Panc1 (cell line): ENCODE data around the gene TMCC1. TPM values are rescaled to one million over a fixed set of nuclear protein-coding genes. Genes with fewer than 3 reads are reported as not detected.

Experiments
- ATAC-seq: fragments of 200-7000 bp; cut with Tn5 transposase; 2 replicates; pipeline ENCODE4 v1.9.1; 2020; ENCODE audit warnings: mild to moderate bottlenecking, moderate library complexity
- BruUV-seq: library from RNA; stranded (reverse); fragments of 400-500 nt; replicated peaks from 2 replicates; lab custom pipeline; 2021; lab: Mats Ljungman, UMichigan
- CTCF ChIA-PET: fragments of 300-600 bp; sonication (Branson Sonifier 250); formaldehyde crosslinking; loops from one replicate; lab custom pipeline; 2022; ENCODE audit warnings: antibody characterized with exemption; lab: Charles Lee
- POLR2A ChIA-PET: fragments of 300-600 bp; sonication (Branson Sonifier 250); formaldehyde crosslinking; loops from one replicate; lab custom pipeline; 2022; ENCODE audit warnings: antibody characterized with exemption; lab: Charles Lee
- DNase-seq: peaks from one replicate; pipeline ENCODE4 v3.0.0-alpha.2; 2010; ENCODE audit warnings: low read depth, low spot score
- H3K27ac ChIP-seq: 2 replicates; pipeline ENCODE4 v1.5.1; 2011; ENCODE audit warnings: mild to moderate bottlenecking, low read length, inconsistent platforms
- H3K27me3 ChIP-seq: fragments of 200-500 bp; sonication (Bioruptor generic); 2 replicates; pipeline ENCODE4 v1.6.0; 2014; ENCODE audit warnings: low read length, inconsistent platforms; ENCODE audit not compliant: control insufficient read depth, insufficient read depth
- H3K36me3 ChIP-seq: fragments of 200-500 bp; sonication (Bioruptor generic); 2 replicates; pipeline ENCODE4 v1.5.1; 2014; ENCODE audit warnings: inconsistent platforms, mild to moderate bottlenecking, low read length, moderate library complexity; ENCODE audit not compliant: control insufficient read depth, insufficient read depth
- H3K4me1 ChIP-seq: 2 replicates; pipeline ENCODE4 v1.5.1; 2011; ENCODE audit warnings: inconsistent platforms, mild to moderate bottlenecking, low read length, moderate library complexity; ENCODE audit not compliant: control insufficient read depth, insufficient read depth
- H3K4me3 ChIP-seq, 2 experiments: 2 replicates each; pipeline ENCODE4 v1.5.1; 2011 to 2012; ENCODE audit warnings: low read depth in 2 of 2, low read length in 2 of 2, mild to moderate bottlenecking in 2 of 2, inconsistent platforms in 1 of 2, moderate library complexity in 1 of 2
- H3K9me3 ChIP-seq: fragments of 200-500 bp; sonication (Bioruptor generic); 2 replicates; pipeline ENCODE4 v1.5.1; 2014; ENCODE audit warnings: low read depth, mild to moderate bottlenecking, inconsistent platforms, low read length, moderate library complexity; ENCODE audit not compliant: control insufficient read depth, insufficient read depth
- POLR2AphosphoS5 ChIP-seq: IDR thresholded peaks from 2 replicates; pipeline ENCODE4 v1.6.1; 2012; ENCODE audit warnings: mild to moderate bottlenecking, low read depth, low read length, moderate library complexity
- SIN3A ChIP-seq: IDR thresholded peaks from 2 replicates; pipeline ENCODE4 v1.6.1; 2012; ENCODE audit warnings: low read depth, mild to moderate bottlenecking, low read length, moderate library complexity, borderline replicate concordance; ENCODE audit not compliant: insufficient read depth
- TCF7L2 ChIP-seq: IDR thresholded peaks from 2 replicates; pipeline ENCODE4 v1.6.1; 2011; ENCODE audit warnings: mild to moderate bottlenecking, low read depth, low read length, inconsistent platforms
- in situ Hi-C: cut with HindIII; loops from 2 replicates; pipeline ENCODE4 v1.10.0; 2016; ENCODE audit warnings: low sequenced_read_pairs, low pct_unique_long_range_greater_than_20kb
- intact Hi-C: fragments of 100-400 bp; cut with micrococcal nuclease; formaldehyde crosslinking; loops from one replicate; pipeline ENCODE4 v1.10.0; 2022; ENCODE audit not compliant: unreplicated experiment
- total RNA-seq: library from RNA; stranded (reverse); gene quantifications from one replicate; pipeline ENCODE4 v1.2.1, GENCODE V29; 2021; ENCODE audit not compliant: unreplicated experiment
- TF ChIP-seq, protein P1 (sequence below), 2 experiments: IDR thresholded peaks; 2 replicates each; pipeline ENCODE4 v1.6.1; 2011 to 2012; ENCODE audit warnings: low read depth in 2 of 2, control low read depth in 1 of 2, low read length in 1 of 2, mild to moderate bottlenecking in 1 of 2, moderate library complexity in 1 of 2; ENCODE audit not compliant: insufficient read depth in 1 of 2
- TF ChIP-seq, protein P2 (sequence below): fragments of 450-650 bp; IDR thresholded peaks from 2 replicates; pipeline ENCODE4 v1.5.1; 2017; ENCODE audit warnings: mild to moderate bottlenecking

Gene TMCC1
- total RNA-seq, 1 experiment from 2014 or later, result 33.2 TPM

DNA sequence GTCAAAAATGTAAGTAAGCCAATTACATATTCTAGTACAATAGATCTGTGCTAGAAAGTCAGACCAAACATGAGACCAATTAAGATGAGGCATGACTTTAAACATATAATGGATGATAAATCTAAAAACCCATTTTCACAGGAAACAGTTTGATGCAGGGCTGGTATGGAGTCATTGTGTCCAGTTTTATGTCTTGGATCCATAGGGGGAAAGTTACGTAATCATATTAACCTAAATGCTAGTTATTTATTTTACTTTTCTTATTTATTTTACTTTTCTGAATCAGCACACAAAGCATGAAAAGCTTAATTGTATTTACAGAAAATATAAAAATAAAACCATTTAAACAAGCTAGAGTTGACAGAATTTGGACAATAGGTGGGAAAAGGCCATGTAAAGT, 26.3 kb upstream of the TMCC1 start:
- no TSS peak for BruUV-seq
- Histone ChIP-seq H3K4me1 (no peaks in the 10 kb centered on the region), H3K36me3 (no peaks in the 10 kb centered on the region), H3K27ac (no peak overlapping the region), H3K27me3 (no peaks in the 10 kb centered on the region), H3K4me3 (no peak overlapping the region), H3K9me3 (peaks cover 22% of the 10 kb centered on the region)
- ChIA-PET POLR2A (no interaction called here), CTCF (no interaction called here)
- TF ChIP-seq, protein P1, sequence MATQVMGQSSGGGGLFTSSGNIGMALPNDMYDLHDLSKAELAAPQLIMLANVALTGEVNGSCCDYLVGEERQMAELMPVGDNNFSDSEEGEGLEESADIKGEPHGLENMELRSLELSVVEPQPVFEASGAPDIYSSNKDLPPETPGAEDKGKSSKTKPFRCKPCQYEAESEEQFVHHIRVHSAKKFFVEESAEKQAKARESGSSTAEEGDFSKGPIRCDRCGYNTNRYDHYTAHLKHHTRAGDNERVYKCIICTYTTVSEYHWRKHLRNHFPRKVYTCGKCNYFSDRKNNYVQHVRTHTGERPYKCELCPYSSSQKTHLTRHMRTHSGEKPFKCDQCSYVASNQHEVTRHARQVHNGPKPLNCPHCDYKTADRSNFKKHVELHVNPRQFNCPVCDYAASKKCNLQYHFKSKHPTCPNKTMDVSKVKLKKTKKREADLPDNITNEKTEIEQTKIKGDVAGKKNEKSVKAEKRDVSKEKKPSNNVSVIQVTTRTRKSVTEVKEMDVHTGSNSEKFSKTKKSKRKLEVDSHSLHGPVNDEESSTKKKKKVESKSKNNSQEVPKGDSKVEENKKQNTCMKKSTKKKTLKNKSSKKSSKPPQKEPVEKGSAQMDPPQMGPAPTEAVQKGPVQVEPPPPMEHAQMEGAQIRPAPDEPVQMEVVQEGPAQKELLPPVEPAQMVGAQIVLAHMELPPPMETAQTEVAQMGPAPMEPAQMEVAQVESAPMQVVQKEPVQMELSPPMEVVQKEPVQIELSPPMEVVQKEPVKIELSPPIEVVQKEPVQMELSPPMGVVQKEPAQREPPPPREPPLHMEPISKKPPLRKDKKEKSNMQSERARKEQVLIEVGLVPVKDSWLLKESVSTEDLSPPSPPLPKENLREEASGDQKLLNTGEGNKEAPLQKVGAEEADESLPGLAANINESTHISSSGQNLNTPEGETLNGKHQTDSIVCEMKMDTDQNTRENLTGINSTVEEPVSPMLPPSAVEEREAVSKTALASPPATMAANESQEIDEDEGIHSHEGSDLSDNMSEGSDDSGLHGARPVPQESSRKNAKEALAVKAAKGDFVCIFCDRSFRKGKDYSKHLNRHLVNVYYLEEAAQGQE (IDR thresholded peaks at IDR 0.05; ENCODE audit: insufficient read depth in 1 of 2, low read depth in 2 of 2, low read length in 1 of 2), result no peak
- no peak for TF ChIP-seq SIN3A
- TF ChIP-seq POLR2AphosphoS5, result no peak
- TF ChIP-seq, protein P2, sequence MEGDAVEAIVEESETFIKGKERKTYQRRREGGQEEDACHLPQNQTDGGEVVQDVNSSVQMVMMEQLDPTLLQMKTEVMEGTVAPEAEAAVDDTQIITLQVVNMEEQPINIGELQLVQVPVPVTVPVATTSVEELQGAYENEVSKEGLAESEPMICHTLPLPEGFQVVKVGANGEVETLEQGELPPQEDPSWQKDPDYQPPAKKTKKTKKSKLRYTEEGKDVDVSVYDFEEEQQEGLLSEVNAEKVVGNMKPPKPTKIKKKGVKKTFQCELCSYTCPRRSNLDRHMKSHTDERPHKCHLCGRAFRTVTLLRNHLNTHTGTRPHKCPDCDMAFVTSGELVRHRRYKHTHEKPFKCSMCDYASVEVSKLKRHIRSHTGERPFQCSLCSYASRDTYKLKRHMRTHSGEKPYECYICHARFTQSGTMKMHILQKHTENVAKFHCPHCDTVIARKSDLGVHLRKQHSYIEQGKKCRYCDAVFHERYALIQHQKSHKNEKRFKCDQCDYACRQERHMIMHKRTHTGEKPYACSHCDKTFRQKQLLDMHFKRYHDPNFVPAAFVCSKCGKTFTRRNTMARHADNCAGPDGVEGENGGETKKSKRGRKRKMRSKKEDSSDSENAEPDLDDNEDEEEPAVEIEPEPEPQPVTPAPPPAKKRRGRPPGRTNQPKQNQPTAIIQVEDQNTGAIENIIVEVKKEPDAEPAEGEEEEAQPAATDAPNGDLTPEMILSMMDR, result no peak
- TF ChIP-seq TCF7L2, result no peak
- intact Hi-C loops, result no loop called here
- in situ Hi-C loops, result no loop called here
- no peak for ATAC-seq
- DNase-seq, result no peak

DNA sequence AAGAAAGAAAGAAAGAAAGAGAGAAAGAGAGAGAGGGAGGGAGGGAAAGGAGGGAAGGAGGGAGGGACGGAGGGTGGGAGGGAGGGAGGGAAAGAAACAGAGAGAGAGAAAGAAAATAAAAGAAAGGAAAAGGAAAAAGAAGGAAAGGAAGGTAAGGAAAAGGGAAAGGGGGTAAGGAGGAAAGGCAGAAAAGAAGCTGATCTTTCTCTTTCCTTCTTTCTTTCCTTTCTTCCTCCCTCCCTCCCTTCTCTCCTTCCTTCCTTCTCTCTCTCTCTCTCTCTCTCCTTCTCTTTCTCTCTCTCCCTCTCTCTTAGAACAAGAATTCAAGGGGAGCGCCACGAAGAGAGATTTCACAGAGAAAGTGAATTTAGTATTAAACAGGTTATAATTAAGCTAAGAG, 25.8 kb upstream of the TMCC1 start:
- Histone ChIP-seq H3K36me3 (no peaks in the 10 kb centered on the region), H3K27me3 (no peaks in the 10 kb centered on the region), H3K27ac (no peak overlapping the region), H3K4me3 (no peak overlapping the region), H3K9me3 (peaks cover 22% of the 10 kb centered on the region), H3K4me1 (no peaks in the 10 kb centered on the region)
- ChIA-PET CTCF (no interaction called here), POLR2A (no interaction called here)
- in situ Hi-C loops (no loop called here), intact Hi-C loops (no loop called here)
- TF ChIP-seq, protein P1 (IDR thresholded peaks at IDR 0.05; ENCODE audit: insufficient read depth in 1 of 2, low read depth in 2 of 2, low read length in 1 of 2), result no peak
- TF ChIP-seq, protein P2, result no peak
- no peak for TF ChIP-seq TCF7L2
- TF ChIP-seq POLR2AphosphoS5, result no peak
- TF ChIP-seq SIN3A, result no peak
- BruUV-seq, result no TSS peak
- DNase-seq (no peak), ATAC-seq (no peak)
